ENCODE measurements around the gene MYH1. TPM values are rescaled to one million over a fixed set of nuclear protein-coding genes. Genes with fewer than 3 reads are reported as not detected.

Gene MYH1
- total RNA-seq, 1 donor from 2014 or later = not detected

DNA sequence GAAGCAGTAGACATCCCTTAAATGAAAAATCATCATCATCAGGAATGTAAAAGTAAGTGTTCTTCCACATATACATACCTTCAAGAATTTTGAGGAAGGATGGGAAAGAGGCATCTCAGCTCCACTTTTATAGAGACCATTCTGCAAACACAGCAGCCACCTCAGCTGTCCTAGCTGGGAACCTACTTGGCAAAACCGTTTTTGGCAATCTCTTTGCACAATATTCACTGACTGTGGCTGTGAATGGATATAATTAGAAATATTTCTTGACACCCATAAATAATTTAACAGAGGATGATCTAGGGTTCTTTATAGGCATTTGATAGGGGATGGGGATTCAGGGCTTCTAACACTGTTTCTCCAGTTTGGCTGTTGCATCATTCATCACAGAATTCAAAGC lies 48.9 kb downstream of the MYH1 start, which contains the start of gene MYH4:
MYH4 (minus strand) TSS at position 101 of the 400 bp plus-strand sequence. CDS start 2,814 bp downstream, outside the sequence.
- TF ChIP-seq CTCF (IDR thresholded peaks at IDR 0.05) (no peak), POLR2AphosphoS5 (IDR thresholded peaks at IDR 0.05; ENCODE audit: insufficient read depth in 1 of 2, low read depth in 1 of 2) (no peak), POLR2A (IDR thresholded peaks at IDR 0.05) (no peak)
- intact Hi-C loops (cut with DNase I) = no loop called here

GRCh38 chr17:10463402-10463801 lies 54.9 kb downstream of the MYH1 start:
- no peaks in the 10 kb centered on the region for H3K36me3 ChIP-seq
- no peak overlapping the region for H3K4me3 ChIP-seq
- H3K27me3 ChIP-seq = no peaks in the 10 kb centered on the region
- no peak overlapping the region for H3K27ac ChIP-seq
- H3K9me3 ChIP-seq = no peaks in the 10 kb centered on the region
- intact Hi-C loops (cut with DNase I) = no loop called here
- no peak for DNase-seq (ENCODE audit: extremely low spot score in 2 of 2)
- H3K4me1 ChIP-seq = no peaks in the 10 kb centered on the region
- TF ChIP-seq CTCF (IDR thresholded peaks at IDR 0.05) = no peak

More for the DNA sequence above, 48.9 kb downstream of the MYH1 start, which contains the start of gene MYH4:
- Histone ChIP-seq H3K27ac (no peak within 1 kb of the TSS), H3K27me3 (no peaks in the 10 kb centered on the region), H3K4me3 (no peak within 1 kb of the TSS), H3K4me1 (no peaks in the 10 kb centered on the region), H3K36me3 (no peaks in the 10 kb centered on the region), H3K9me3 (no peaks in the 10 kb centered on the region)
- no peak for DNase-seq (ENCODE audit: extremely low spot score in 2 of 2)

DNA sequence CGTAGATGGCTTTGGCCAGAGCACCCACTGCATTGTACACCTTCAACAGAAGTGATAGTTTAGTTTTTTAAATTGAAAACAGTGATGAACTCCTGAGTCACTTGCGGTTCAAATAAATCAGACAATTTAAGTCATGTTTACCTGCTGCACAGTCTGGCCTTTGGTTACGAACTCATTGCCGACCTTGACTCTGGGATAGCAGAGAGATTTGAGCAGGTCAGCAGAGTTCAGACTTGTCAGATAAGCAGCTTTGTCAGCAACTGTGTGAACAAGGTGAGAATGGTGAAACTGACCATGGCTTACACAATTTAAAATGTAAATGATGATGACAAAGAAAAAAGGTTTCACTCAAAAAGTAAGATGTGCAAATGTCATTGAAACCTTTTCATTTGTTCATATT lies 58.3 kb downstream of the MYH1 start:
- Histone ChIP-seq H3K4me1 (no peaks in the 10 kb centered on the region), H3K4me3 (no peak overlapping the region), H3K27me3 (no peaks in the 10 kb centered on the region), H3K9me3 (no peaks in the 10 kb centered on the region), H3K36me3 (no peaks in the 10 kb centered on the region), H3K27ac (no peak overlapping the region)
- intact Hi-C loops (cut with DNase I) = no loop called here
- no peak for DNase-seq (ENCODE audit: extremely low spot score in 2 of 2)
- TF ChIP-seq POLR2AphosphoS5 (IDR thresholded peaks at IDR 0.05; ENCODE audit: insufficient read depth in 1 of 2, low read depth in 1 of 2) (no peak), CTCF (IDR thresholded peaks at IDR 0.05) (no peak), POLR2A (IDR thresholded peaks at IDR 0.05) (no peak)

DNA sequence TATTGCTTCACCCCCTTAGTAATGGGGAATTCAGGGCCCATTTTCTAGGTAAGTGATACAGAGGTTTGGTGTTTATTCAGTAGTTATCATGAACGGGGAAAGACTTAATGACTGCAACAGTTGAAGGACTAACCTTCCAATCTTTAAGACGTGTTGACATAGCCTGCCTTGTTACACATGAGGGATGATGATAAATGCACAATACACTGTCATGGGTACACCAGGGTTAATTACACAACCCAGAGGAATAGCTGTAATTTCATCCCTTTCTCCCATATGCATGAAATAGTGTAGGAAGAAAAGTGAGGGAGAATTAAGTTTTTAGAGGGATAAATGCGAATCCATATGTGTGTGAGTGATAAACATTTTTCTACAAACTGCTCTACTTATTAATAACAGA lies 59.6 kb downstream of the MYH1 start:
- Histone ChIP-seq H3K4me1 (no peaks in the 10 kb centered on the region), H3K9me3 (no peaks in the 10 kb centered on the region), H3K27ac (no peak overlapping the region), H3K4me3 (no peak overlapping the region), H3K36me3 (no peaks in the 10 kb centered on the region), H3K27me3 (no peaks in the 10 kb centered on the region)
- no peak for DNase-seq (ENCODE audit: extremely low spot score in 2 of 2)
- intact Hi-C loops (cut with DNase I) = no loop called here
- no peak for TF ChIP-seq CTCF (IDR thresholded peaks at IDR 0.05)

- TF ChIP-seq POLR2AphosphoS5 (IDR thresholded peaks at IDR 0.05; ENCODE audit: insufficient read depth in 1 of 2, low read depth in 1 of 2) = no peak
- TF ChIP-seq POLR2A (IDR thresholded peaks at IDR 0.05) = no peak
- no peak for TF ChIP-seq CTCF (IDR thresholded peaks at IDR 0.05)
- Histone ChIP-seq H3K4me3 (no peak overlapping the region), H3K27ac (no peak overlapping the region), H3K36me3 (no peaks in the 10 kb centered on the region), H3K9me3 (no peaks in the 10 kb centered on the region), H3K27me3 (no peaks in the 10 kb centered on the region), H3K4me1 (no peaks in the 10 kb centered on the region)
- intact Hi-C loops (cut with DNase I) = no loop called here
- DNase-seq (ENCODE audit: extremely low spot score in 2 of 2) = no peak
Measured at GRCh38 chr17:10457952-10458351, 60.4 kb downstream of the MYH1 start.

Data from vagina (tissue), 2 donors.